NT2/D1 (cell line): Measurements from ENCODE around the gene C6orf118.

Source experiments
- SUZ12 ChIP-seq: IDR thresholded peaks from 2 replicates; pipeline ENCODE4 v1.6.1; 2011; ENCODE audit not compliant: insufficient read length, insufficient read depth; ENCODE audit errors: extremely low read depth
- YY1 ChIP-seq: IDR thresholded peaks from 2 replicates; pipeline ENCODE4 v1.6.1; 2011; ENCODE audit not compliant: insufficient read length, insufficient read depth
- ZNF274 ChIP-seq: IDR thresholded peaks from 2 replicates; pipeline ENCODE4 v1.6.1; 2011; ENCODE audit warnings: mild to moderate bottlenecking, low read depth, low read length

GRCh38 chr6:165292657-165293056, 16.7 kb downstream of the C6orf118 start:
- TF ChIP-seq YY1 (no peak), ZNF274 (no peak), SUZ12 (no peak)
